GM19238 (cell line): ENCODE results near the gene CBR4.
"Not testable (repeated sequence)": the region's sequence is repeated elsewhere in the genome, so short reads cannot be mapped to it uniquely, and the experiment has no call there.

Source experiments
- DNase-seq: peaks from one replicate; pipeline ENCODE4 v3.0.0; 2011; ENCODE audit warnings: low spot score; ENCODE audit not compliant: insufficient read length

Gene CBR4

DNA sequence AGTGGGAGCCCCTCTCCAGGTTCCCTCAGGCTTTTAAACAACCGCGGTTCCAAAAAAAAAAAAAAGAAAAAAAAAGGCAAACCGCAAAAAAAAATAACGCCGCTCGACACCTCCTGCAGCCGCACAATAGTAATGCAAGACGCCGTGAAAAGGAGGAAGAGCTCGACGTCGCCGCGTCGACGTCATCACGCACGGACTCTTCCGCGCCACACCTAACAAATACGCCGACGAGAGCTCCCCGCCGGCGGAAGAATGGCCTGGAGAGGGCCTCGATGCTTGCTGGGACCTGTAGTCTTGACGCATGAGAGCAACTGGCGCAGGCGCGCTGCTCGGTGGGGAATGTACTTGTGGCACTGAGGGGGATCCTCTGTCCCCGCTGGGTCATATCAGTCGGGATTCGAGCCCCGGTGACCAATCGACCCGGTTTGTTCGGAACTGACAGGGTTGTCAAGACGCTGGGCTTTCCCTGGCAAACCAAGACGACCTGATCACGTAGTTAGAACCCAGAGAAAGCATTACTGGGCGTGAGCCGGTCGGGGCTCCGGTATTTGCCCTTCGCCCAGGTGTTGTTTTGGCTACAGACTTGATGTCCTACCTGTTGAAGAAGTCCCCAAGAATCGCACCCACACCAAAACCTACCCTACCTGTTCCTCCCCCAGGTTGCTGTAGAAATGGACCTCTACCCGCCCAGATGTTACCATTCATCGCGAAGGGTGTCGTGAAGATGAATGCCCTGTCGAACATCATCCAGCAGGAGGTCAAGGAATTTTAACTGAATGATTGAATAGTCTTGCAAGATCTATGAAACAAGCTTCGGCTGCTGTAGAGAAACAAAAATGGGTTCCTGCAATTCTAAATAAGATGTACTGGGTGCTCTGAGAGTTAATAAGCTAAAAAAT is at the start of gene CBR4:
Gene CBR4 (minus strand): TSS at position 131 of the 899 bp plus-strand sequence. CDS start 166 bp downstream, outside the sequence.
- DNase-seq = peak; percentile 82

DNA sequence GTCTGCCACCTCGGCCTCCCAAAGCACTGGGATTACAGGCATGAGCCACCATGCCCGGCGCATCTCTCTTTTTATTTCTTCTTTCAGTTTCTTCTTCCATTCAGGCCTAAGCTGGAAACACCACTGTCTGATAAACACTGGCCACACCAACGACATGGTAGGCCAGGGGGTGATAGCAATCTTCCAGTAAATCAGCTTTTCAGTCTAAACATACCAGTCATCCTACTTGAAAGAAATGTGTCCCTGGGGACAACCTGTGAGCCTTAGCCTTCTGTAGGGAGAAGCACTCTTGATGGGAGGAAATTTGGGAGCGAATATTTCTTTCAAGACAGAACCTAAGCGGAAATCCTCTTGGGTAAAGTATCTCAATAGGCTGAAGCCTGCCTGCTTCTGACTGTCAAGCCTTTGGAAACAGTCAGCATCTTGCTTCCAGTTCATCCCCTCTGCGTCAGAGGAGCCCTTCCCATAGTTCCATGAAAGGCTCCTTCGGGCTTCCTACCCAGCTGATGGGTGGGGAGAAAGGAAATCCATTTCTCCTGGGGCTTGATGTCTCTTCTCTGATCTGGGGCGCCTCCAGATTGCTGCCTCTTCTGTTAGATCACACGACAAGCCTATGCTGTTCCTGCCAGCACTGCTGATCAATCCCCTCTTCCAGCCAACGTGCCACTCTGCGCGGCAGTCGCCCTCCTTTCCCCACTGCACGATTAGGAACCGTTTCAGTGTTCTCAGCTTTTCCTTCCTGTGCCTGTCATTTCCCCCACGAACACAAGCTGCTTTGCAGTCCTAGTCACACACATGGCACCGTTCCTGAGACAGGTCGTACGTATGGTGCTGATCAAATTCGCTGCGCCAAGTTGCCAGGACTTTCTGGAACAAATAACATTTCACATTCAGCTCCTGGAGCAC is 49.5 kb upstream of the CBR4 start:
- no peak for DNase-seq

DNA sequence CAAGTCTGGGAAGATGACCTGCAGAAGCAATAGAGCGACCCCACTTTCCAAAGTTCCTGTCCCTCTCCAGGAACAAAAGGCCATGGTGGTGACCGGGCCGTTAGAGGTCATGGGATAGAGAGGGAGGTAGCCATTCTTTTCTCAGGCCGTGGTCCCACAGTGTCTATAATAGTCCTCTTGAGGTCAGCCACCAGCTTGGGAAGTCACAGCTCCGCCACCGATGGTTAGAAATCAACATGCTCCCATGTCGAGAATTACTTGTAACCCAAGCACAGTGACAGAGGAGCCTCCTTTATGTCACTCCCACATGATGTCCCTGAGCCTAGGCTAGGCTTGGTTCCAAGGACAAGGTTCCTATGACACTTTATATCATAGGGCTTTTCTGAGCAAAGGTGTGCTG is 48.3 kb upstream of the CBR4 start:
- DNase-seq = no peak

DNA sequence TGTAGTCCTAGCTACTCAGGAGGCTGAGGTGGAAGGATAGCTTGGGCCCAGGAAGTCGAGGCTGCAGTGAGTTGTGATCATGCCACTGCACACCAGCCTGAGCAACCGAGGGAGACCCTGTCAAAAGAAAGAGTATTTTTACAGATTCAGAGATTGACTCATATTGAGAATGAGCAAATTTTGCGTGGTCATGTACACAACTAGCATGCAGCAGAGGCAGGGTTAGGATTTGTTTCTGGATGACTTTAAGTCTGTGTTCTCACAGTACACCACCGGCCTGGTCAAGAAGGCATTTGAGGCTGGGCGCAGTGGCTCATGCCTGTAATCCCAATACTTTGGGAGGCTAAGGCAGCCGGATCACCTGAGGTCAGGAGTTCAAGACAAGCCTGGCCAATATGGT is 44.8 kb upstream of the CBR4 start:
- no peak for DNase-seq

DNA sequence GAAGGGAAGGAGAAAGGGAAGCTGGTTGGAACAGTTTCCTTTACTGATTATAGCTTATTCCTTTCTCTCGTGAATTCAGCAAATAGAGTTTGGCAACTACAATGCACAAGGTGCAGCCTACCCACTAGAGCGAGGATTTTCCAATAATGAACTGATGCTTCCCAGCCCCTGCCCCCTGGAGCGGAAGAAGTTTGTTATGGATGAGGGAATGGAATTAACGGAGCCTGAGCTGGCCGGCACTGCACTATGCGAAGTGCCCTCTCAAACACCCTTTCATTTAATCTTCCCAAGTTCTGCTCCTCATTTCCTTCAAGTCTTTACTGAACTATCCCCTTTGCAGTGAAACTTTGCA is 42.5 kb upstream of the CBR4 start:
- DNase-seq = no peak

DNA sequence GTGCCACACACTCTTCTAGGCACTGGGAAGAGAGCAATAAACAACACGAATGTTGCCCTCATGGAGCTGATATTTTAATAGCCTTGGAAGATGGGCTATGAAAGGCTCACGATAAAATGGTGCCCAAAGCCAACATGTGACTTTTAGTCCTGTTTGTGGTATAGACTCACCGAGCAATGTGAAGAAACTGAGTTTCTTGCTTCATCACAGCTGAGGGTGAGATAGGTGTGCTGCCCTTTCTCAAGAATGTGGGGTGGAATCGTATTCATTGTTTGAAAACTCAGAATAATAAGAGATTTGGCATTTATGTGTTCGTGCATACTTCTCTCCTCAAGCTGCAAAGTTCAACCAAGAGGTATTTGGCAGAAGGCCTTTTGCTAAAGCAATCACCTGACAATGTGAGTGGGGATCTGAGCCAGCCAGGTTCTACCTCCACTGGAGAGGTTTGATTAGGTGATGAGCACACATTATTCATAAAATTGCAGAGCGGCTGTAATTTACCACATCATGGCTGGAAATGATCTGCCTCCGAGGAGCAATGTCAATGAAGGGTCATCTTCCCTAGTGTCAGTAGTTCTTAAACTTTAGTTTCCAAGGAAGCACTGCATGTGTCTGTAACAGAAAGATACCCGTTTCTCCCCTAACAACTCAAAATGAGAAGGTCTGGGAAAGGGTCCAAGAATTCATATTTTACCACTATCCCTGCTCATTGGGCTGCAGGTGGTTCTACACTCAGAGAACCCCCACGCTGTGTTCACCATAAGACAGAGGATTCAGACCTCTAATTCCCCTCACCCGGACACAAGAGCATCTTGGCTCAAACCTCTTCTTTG is 41.9 kb upstream of the CBR4 start:
- no peak for DNase-seq

DNA sequence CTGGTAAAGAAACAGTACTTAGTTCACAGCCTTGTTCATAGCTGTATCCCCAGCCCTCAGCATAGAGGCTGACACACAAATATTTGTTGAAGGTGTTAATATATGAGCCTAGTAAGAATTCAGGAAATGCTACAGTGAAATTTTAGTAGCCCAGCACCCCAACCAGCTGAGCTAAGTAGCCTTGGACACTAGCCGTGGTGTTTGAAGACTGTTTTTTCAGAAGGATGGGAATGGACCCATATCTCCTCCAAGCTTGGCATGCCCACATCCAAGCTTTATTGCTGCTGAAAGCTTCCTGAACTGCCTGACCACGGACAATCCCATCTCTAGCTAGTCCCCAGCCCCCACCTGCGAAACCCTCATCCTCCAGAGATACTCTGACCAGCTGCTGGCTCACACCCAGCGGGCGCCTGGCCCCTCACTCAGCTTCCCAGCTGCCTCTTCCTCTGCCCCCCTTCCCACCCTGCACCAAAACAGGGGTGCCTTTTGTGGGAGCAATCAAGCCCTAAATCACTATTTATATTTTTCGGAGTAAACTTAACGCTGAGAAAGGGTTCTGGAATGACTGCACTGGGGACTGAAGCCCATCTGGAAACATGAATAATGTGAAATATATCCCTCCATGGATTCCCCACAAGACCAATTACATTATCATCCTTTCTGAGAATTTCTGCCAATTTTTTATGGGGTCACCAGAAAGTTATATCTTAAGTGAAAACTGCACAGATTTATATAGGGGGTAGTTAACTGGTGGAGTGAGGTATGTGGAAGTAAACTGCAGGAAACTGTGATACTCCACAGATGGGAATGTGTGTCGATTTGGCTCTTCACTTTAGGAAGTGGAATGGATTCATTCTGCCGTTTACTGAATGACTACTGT is 41.1 kb upstream of the CBR4 start:
- no peak for DNase-seq

DNA sequence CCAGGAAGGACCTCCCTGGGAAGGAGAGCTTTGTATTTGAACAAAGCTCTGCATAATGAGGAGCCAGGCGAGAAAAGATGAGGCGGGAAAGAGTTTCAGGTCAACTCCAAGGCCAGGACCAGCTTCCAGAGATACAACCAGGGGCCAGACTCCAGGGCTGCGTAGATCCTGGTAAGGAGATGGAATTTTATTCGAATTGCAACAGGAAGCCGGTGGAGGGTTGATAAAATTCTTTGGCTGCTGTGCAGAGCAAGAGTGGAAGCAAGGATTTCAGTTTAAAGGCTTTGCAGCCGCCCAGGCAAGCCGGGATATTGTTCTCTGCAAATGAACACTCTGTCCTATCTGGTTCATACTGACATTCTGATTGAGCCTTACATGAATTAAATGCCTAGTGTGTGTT is 40.2 kb upstream of the CBR4 start:
- DNase-seq = no peak

DNA sequence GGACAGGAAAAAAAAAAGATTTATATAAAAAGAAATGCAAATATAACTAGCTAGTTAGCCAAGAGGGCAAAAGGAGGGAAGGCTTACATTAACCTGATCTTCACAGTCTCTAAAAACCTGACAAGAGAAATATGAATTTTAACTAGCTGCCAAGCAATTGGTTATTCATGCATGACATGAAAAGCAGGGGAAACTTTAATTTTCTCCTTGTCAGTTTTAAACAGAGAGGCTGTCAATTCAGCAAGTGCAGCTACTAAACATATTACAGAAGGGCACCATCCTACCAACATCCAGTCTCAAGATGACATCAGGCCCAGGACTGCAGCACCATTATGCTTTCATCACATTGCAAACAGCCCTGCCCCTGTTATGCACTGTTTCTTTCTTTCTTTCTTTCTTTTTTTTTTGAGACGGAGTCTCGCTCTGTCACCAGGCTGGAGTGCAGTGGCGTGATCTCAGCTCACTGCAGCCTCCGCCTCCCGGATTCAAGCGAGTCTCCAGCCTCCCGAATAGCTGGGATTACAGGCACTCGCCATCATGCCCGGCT is 38.9 kb upstream of the CBR4 start:
- DNase-seq = no peak

DNA sequence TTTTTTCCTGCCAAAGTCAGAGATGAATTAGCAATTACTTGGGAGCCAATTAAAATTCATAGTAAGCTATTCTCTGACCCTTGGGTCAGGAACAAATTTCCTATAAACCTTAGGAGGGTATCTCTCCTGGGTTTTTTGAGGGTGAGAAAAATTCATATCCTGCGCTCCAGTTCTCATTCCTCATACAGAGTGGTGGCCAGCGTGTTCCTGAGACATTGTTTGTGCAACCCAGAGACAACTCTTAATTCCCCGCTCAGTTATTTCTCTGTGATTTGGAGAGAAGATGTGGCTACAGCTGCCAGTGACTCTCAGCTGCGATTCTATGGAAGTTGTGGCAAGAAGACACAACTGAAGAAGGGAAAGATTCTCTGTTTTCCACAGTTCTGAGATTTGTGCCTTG is 37.9 kb upstream of the CBR4 start:
- DNase-seq = no peak

DNA sequence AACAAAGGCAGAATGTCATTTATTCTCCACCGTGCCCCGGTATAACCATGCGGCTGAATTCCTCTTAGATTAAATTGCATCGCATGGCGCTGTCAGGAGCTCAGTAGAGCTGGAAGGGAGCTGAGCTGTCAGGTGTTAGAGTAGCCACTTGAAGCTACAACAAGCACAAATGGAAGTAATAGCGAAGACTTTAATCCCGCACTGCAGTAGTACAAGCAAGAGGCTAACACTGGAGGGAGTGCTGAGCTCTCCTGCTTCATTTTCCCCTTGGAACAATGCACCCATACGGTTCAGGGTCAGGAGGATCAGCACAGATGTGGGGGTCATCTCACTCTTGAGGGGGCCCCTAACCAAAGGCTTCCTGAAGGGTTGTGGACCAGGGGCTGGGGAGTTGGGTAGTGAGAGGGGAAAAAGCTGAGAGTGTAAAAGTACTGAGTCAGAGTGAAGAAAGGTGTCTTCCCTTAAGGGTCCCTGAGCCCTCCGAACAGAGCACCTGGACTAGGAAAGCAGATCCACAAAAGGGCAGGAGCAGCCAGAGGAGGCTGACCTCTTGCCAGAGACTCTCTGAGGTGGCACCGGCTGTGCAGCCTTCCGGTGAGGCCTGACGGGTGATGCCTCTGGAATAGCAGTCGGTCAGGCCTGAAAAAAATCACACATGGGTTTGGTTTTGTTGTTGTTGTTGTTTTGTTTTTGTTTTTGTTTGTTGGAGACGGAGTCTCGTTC is 36.0 kb upstream of the CBR4 start:
- DNase-seq = no peak

DNA sequence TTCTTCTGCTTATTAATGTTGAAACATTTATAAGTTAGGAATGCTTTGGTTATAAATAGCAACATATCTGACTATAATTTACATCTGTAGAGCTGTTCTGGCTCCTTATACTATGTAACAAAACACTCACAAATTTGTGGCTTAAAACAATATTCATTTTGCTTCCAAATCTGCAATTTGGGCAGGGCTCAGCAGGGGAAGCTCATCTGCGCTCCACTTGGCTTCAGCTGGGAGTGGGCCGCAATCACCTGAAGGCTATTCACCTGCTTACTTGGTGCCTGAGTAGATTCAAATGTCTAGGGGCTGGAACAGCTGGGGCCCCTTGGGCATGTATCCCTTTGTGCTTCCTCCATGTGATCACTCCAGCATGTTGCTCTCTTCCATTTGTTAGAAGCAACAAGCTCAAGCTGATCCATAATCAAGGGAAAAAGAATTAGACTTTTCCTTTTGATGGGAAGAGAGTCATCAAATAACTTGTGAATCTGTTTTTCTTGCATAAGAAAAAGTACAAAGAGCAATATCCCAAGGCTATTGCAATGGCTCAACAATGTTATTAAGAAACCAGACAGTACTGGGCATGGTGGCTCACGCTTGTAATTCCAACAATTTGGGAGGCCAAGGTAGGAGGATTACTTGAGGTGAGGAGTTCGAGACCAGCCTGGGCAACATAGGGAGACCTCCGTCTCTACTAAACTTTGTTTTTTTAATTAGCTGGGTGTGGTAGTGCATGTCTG is 34.8 kb upstream of the CBR4 start:
- DNase-seq = no peak

DNA sequence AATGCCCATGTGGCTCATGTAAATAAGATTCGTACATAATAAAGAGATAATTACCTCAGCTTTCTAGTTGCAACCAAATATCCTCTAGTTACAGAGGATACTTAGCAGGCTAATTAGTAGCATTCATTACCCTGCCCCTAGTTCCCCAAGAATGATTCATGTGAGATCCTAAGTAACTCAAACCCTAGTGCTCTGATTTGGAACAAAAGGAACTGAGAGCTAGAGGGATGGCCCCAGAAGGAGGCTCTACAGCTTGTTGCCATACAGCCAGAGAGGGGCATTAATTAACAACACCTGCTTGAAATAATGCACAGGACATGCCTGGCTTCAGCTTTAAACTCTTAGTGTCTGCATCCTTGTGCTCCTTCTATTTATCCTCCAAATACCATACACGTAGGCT is 32.6 kb upstream of the CBR4 start:
- DNase-seq = no peak

DNA sequence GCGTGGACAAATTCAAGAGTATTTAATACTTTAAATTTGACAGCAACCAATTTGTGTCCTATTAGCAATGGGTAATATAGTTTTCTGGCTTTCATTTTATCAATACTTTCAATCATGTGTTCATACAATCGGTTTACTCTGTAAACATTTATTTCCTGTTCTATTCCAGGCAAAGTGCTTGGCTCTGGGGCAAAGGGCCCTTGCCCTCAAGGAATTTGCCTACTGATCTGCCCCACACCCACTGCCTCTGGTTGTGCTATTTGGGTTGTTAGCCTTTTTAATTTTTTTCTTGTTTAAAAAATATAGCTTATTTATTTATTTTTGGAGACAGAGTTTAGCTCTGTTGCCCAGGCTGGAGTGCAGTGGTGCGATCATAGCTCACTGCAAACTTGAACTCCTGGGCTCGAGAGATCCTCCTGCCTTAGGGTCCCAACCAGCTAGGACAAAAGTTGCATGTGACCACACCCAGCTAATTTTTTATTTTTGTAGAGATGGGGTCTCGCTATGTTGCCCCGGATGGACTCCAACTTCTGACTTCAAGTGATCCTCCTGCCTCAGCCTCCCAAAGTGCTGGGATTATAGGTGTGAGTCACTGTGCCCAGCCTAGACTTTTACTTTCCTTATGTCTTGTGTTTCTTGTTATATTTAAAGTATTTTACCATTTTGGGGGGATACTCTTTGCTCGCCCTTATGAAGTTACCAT is 30.7 kb upstream of the CBR4 start:
- DNase-seq = no peak

DNA sequence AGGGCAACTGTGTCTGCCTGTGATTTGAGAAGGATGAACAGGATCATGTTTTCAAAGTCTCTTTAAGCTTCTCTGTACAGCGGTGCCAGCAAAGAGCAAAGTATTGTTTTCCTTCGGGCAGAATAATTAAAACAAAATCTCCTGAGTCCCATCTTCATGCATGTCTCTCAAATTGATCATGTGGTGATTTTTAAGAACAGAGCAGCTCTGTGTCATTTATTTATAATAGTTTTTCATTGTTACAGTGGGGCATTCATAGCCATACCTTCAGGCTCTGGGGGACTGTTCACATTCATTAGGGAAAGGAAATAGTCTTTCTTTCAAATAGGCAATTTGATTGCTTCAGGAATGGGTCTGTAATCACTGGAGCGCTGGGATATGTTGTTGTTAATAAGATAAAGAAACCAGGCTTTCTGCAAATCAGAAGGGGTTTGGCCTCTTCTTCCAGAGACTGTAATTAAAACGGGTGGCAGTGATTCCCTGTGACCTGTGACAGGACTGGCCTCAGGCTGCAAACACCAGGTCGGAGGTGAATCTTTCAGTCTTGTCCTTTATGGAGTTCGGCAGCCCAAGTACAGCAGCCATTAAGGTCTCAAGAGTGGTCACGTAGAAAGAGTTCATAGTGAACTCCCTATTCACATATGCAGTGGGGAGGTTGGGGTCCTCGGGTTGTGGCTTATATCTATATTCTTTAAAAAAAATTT is 29.3 kb upstream of the CBR4 start:
- DNase-seq = no peak

DNA sequence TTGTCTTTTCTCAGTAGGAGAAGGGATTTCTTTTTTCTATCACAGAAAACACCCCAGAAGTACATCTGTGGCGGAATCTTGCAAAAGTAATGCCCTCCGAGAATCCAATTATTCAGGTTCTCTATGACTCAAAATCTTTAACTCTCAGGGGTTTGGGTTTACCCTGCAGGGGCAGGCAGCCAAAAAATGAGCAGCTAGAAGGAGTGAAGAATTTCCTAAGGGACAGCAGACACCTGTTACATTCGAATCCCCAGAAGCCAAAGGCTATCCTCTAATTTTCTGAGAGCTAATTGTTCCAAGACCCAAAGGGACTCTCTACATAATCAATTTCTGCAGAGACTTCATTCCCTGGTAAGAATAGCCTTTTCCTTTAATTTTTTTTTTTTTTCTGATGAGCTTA is 27.5 kb upstream of the CBR4 start:
- no peak for DNase-seq

DNA sequence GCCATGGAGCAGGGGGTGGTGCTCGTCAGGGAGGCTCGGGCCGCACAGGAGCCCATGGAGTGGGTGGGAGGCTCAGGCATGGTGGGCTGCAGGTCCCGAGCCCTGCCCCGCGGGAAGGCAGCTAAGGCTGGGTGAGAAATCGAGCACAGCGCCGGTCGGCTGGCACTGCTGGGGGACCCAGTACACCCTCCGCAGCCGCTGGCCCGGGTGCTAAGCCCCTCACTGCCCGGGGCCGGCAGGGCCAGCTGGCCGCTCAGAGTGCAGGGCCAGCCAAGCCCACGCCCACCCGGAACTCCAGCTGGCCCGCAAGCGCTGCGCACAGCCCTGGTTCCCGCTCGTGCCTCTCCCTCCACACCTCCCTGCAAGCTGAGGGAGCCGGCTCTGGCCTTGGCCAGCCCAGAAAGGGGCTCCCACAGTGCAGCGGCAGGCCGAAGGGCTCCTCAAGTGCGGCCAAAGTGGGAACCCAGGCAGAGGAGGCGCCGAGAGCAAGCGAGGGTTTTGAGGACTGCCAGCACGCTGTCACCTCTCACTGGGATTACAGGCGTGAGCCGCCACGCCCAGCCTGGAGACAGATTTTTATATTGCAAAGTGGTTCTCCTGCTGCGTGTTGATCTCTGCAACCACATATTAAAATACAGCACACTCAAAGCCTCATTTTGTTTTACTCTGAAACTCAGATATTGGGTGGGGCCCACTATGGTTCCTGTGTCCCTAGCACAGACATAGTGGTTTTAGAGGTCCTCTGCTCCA is 26.0 kb upstream of the CBR4 start:
- not testable (repeated sequence) for DNase-seq
